Urinary bladder (tissue), 4 donors: ENCODE measurements around the gene ARID4B. TPM values are rescaled to one million over a fixed set of nuclear protein-coding genes. Genes with fewer than 3 reads are reported as not detected.
"Not testable (repeated sequence)": the region's sequence is repeated elsewhere in the genome, so short reads cannot be mapped to it uniquely, and the experiment has no call there.

Source experiments
- DNase-seq: peaks from one replicate; pipeline ENCODE4 v3.0.0-alpha.2; 2015; ENCODE audit errors: extremely low spot score
- H3K27ac ChIP-seq: one replicate; pipeline ENCODE4 v1.5.1; 2013; ENCODE audit warnings: low read depth, mild to moderate bottlenecking, moderate library complexity
- H3K36me3 ChIP-seq: one replicate; pipeline ENCODE4 v1.6.1; 2013; ENCODE audit warnings: mild to moderate bottlenecking, moderate library complexity; ENCODE audit not compliant: insufficient read depth
- H3K4me1 ChIP-seq: one replicate; pipeline ENCODE4 v1.6.1; 2013; ENCODE audit warnings: mild to moderate bottlenecking, moderate library complexity; ENCODE audit not compliant: insufficient read depth
- H3K4me3 ChIP-seq: one replicate; pipeline ENCODE4 v1.5.1; 2013; ENCODE audit warnings: low read depth, low read length
- WGBS: extraction: QIAGEN DNeasy Blood & Tissue Kit; methylation state at CpG from one replicate; pipeline ENCODE4 v1.1.7; 2013; 5-methylcytosine and 5-hydroxymethylcytosine counted together
- polyA plus RNA-seq: library from polyadenylated mRNA; stranded (reverse); fragments of 200-250 nt; gene quantifications from one replicate; pipeline ENCODE4 v1.2.3, GENCODE V29; 2013
- total RNA-seq: library from RNA; depleted of rRNA; stranded (reverse); fragments of >200 nt; gene quantifications from one replicate; pipeline ENCODE4 v1.2.3, GENCODE V29; 2014
- donor health status: healthy with polysubstance abuse.
- donor health status: healthy.

The ARID4B gene
- total and polyA plus RNA-seq, 2 donors, result 19.1 to 72.0 TPM

DNA sequence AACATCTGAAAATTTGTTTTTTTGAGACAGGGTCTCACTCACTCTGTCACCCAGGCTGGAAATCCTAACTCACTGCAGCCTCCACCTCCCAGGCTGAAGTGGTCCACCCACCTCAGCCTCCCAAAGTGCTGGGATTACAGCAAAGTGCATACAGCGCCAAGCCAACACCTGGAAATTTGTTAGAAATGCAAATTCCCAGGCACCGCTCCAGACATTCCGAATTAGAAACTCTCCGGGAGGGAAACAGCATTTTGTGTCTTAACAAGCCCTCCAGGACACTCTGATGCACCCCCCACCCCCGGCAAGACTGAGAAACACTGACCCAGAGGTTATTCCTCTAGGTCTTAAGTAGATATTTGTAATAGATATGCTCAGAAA, 49.1 kb downstream of the ARID4B start:
- no peak overlapping the region for H3K4me3 ChIP-seq
- WGBS, result 75% methylated on average over 5 of the region's 5 CpGs
- H3K36me3 ChIP-seq, result no peaks in the 10 kb centered on the region
- H3K4me1 ChIP-seq, result peaks cover 3% of the 10 kb centered on the region
- H3K27ac ChIP-seq, result no peak overlapping the region
- no peak for DNase-seq

- DNase-seq, result no peak
- Histone ChIP-seq H3K4me1 (peaks cover 3% of the 10 kb centered on the region), H3K36me3 (no peaks in the 10 kb centered on the region), H3K4me3 (no peak overlapping the region), H3K27ac (no peak overlapping the region)
- 61% methylated on average over 1 of the region's 1 CpG for WGBS
These were observed 49.6 kb downstream of the ARID4B start for GRCh38 chr1:235278233-235278914.

DNA sequence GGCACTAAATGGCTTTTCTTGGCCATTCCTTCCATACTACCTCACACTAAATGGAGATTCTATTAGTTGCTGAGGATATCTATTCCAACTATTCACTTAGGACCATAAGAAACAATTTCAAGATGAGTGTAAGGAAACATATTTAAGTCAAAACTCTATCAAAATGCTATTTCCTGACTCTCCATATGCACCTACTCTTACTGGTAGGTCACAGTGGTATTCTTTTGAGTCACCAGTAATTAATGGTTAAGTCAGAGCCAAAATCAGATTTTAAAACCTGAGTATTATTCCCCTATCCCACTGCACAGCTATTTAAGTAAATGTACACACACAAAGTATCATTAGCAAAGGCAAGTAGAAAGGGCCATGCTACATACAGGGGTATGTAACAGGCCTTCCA, 50.3 kb downstream of the ARID4B start:
- Histone ChIP-seq H3K27ac (no peak overlapping the region), H3K4me1 (peaks cover 3% of the 10 kb centered on the region), H3K4me3 (no peak overlapping the region)

DNA sequence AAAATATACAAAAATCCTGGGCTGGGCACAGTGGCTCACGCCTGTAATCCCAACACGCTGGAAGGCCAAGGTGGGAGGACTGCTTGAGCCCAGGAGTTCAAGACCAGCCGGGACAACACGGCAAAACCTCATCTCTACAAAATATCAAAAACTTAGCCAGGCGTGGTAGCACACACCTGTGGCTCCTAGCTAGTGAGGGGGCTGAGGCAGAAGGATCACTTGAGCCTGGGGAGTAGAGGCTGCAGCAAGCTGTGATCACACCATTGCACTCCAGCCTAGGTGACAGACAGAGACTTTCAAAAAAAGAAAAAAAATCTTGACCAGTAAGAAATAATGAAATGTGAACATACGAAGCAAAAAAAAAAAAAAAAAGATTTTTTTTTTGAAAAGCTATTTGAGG, 52.1 kb downstream of the ARID4B start:
- Histone ChIP-seq H3K27ac (no peak overlapping the region), H3K4me3 (no peak overlapping the region), H3K4me1 (peaks cover 3% of the 10 kb centered on the region), H3K36me3 (no peaks in the 10 kb centered on the region)
- 92% methylated on average over 6 of the region's 6 CpGs for WGBS
- DNase-seq, result no peak

More for the DNA sequence above, 50.3 kb downstream of the ARID4B start:
- no peak for DNase-seq
- H3K36me3 ChIP-seq, result no peaks in the 10 kb centered on the region

DNA sequence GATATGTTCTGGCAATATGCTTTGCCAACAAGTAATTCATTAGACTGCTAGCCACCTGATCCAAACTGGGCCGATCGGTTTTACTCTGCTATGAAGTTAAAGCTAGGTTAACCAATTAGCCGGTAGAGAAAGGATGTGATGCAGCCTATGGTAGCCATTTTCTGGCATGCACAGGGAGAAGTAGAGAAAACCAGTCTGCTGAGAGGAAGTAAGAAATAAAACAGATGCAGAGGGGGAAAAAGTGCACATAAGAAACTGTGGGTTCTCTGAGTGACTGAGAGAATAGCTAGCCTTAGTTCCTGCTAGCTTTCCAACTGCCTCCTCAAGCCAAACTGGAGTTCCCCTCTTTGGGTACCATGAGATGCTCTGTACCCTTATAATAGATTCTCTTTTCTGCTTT, 52.8 kb downstream of the ARID4B start:
- 73% methylated on average over 3 of the region's 3 CpGs for WGBS
- no peak for DNase-seq
- H3K4me1 ChIP-seq, result peaks cover 3% of the 10 kb centered on the region
- no peak overlapping the region for H3K4me3 ChIP-seq
- no peaks in the 10 kb centered on the region for H3K36me3 ChIP-seq
- H3K27ac ChIP-seq, result no peak overlapping the region

DNA sequence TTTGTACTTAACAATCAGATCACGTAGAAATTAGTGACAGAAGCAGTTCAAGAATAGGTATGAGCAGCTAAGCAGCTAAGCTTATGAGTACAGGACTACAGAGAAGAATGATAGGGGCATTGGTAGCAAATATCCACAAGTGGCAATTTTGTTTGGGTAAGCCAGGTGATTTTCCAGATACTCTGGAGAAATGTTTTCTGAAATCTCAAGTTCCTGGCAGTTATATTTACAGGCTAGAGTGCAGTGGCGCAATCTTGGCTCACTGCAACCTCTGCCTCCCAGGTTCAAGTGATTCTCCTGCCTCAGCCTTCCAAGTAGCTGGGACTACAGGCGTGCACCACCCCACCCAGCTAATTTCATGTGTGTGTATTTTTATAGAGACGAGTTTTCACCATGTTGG, 55.1 kb downstream of the ARID4B start:
- no peaks in the 10 kb centered on the region for H3K4me1 ChIP-seq
- no peak for DNase-seq
- H3K36me3 ChIP-seq, result no peaks in the 10 kb centered on the region
- WGBS, result 81% methylated on average over 4 of the region's 4 CpGs
- H3K27ac ChIP-seq, result no peak overlapping the region
- H3K4me3 ChIP-seq, result no peak overlapping the region

- no peak overlapping the region for H3K27ac ChIP-seq
- H3K36me3 ChIP-seq, result no peaks in the 10 kb centered on the region
- no peaks in the 10 kb centered on the region for H3K4me1 ChIP-seq
- DNase-seq, result no peak
- H3K4me3 ChIP-seq, result no peak overlapping the region
These were observed 57.4 kb downstream of the ARID4B start for GRCh38 chr1:235270625-235271024.

- not testable (repeated sequence) for H3K4me3 ChIP-seq, H3K27ac ChIP-seq, H3K4me1 ChIP-seq, DNase-seq, H3K36me3 ChIP-seq
- WGBS, result 81% methylated on average over 18 of the region's 18 CpGs
These were observed 58.0 kb downstream of the ARID4B start for GRCh38 chr1:235269990-235270389.

- no peak for DNase-seq
- Histone ChIP-seq H3K4me3 (no peak overlapping the region), H3K36me3 (no peaks in the 10 kb centered on the region), H3K27ac (no peak overlapping the region), H3K4me1 (no peaks in the 10 kb centered on the region)
- 95% methylated on average over 11 of the region's 11 CpGs for WGBS
These were observed 59.4 kb downstream of the ARID4B start for GRCh38 chr1:235268379-235269125.

DNA sequence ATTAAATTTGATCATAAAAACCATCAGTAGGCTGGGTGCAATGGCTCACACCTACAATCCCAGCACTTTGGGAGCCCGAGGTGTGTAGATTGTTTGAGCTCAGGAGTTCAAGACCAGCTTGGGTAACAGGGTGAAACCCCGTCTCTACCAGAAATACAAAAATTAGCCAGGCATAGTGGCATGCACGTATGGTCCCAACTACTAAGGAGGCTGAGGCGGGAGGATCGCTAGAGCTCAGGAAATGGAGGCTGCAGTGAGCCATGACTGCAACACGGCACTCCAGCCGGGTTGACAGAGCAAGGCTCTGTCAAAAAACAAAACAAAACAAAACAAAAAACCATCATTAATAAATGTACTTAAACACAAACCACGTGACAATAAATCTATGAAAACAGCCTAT, 61.0 kb downstream of the ARID4B start:
- H3K4me3 ChIP-seq, result no peak overlapping the region
- no peak for DNase-seq
- WGBS, result 97% methylated on average over 8 of the region's 8 CpGs
- H3K4me1 ChIP-seq, result no peaks in the 10 kb centered on the region
- no peaks in the 10 kb centered on the region for H3K36me3 ChIP-seq
- no peak overlapping the region for H3K27ac ChIP-seq

DNA sequence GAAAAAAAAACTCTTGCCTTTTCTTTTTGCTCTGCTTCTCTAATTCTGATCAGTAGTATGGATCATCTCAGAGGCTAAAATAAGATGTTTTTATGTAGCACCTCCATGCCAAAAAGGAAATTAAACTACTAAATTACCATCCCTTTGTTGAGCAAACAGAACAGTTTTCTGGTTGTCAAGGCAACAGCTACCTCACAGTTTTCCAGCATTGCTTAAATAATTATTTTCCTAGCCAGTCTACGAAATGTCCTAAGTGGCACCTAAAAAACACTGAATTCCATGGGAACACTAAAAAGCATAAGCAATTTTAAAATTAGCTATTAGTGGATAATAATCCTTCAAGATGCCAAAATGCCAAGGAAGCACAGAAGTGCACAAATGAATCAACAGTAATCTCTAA, 61.7 kb downstream of the ARID4B start:
- no peak overlapping the region for H3K4me3 ChIP-seq
- DNase-seq, result peak; percentile 6
- 46% methylated on average over 1 of the region's 1 CpG for WGBS
- no peaks in the 10 kb centered on the region for H3K4me1 ChIP-seq
- no peaks in the 10 kb centered on the region for H3K36me3 ChIP-seq
- no peak overlapping the region for H3K27ac ChIP-seq

DNA sequence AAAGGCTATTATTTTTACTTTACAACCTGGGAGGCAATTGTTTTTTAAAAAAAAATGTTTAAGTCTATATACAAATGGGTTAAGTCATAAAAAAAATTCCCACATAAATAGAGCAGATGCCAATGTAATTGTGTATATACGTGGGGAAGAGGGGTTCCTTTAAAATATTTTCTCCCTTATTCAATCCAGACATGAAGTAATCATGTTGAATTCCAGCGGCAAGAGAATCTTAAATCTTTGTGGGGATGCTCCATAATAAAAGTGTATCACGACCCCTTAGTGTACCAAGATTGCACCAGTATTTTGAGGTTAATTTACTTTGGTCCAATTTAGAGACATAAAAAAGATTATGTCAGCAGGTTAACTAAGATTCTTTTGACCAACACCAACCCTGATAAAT, 62.1 kb downstream of the ARID4B start:
- no peaks in the 10 kb centered on the region for H3K36me3 ChIP-seq
- WGBS, result 52% methylated on average over 3 of the region's 3 CpGs
- no peak for DNase-seq
- H3K4me3 ChIP-seq, result no peak overlapping the region
- no peaks in the 10 kb centered on the region for H3K4me1 ChIP-seq
- no peak overlapping the region for H3K27ac ChIP-seq

DNA sequence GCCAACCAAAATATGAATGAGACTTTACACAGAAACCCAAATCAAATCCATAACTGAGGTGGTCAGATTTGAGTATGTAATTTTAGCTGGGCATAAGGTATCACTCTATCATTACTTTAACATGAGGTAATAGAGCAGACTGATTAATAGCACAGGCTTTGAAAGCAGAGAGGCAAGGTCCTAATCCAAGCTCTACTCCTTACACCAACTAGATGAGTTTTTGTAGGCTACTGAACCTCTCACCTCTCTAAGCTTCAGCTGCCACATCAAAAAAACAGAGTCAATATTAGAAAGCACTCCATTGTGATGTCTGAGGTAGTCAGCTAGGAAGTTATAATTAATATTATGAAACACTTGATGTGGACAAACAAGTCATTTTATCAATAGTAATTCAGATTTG, 63.7 kb downstream of the ARID4B start:
- no peak overlapping the region for H3K27ac ChIP-seq
- DNase-seq, result no peak
- peaks cover 2% of the 10 kb centered on the region for H3K36me3 ChIP-seq
- no peak overlapping the region for H3K4me3 ChIP-seq
- no peaks in the 10 kb centered on the region for H3K4me1 ChIP-seq

DNA sequence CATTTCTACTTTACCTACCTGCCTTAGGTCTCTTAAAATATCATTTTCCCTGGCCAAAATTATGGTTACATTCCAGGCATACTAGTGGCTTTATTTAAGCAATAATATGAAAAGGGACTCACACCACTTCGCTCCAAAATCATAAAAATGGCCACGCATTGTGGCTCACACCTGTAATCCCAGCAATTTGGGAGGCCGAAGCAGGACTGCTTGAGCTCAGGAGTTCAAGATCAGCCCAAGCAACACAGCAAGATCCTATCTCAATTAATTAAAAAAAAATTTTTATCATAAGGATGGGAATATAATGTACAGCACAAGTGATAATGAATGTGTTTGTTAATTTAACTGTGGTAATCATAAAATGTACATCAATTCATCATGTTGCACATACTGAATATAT, 65.4 kb downstream of the ARID4B start:
- WGBS, result 98% methylated on average over 3 of the region's 3 CpGs
- no peak for DNase-seq
- H3K27ac ChIP-seq, result no peak overlapping the region
- no peak overlapping the region for H3K4me3 ChIP-seq
- no peaks in the 10 kb centered on the region for H3K4me1 ChIP-seq
- peaks cover 2% of the 10 kb centered on the region for H3K36me3 ChIP-seq
